ENCODE measurements around the gene HIGD2B.
"Not testable (repeated sequence)": the region's sequence is repeated elsewhere in the genome, so short reads cannot be mapped to it uniquely, and the experiment has no call there.

The HIGD2B gene, protein sequence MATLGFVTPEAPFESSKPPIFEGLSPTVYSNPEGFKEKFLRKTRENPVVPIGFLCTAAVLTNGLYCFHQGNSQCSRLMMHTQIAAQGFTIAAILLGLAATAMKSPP

DNA sequence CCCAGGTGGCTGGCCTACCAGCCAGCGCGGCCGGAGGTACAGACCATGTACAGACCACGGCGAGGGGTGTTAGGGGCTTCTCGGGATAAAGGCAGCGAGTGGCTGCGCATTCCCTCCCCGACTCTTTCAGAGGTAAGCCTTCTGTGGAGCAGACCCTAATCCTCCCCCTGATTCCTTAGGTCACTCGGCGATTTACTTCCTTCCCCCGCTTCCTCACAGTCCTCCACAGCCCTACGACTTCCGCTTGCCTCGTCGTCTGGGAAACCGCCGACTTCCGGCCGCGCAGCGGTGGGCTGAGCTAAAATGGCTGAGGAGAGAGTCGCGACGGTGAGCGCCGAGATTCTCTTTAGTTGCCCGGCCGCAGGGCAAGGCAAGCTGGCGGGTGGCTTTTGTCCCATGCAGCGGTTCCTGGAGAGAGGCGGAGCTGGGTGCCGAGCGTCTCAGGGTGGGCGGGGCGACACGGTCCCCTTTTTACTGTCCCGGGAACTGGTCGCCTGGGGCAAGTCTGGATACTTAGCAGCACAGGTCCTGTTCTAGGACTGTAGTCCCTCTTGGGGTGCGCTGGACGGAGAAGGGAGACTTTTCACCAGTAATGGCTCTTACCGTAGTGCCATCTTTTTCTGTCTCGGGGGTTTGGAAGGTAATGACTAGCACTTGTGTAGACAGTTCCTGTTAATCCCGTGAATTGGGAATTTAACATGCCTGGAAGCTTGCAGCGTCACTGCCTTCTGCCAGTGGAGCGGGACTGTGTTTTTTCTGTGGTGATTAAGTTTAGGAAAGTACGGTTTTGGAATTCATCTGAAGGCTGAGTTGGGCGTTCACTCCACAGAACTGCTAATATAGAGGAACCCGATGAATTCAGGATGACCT lies at the start of gene HIGD2B, which contains the start of gene BBS4:
Gene HIGD2B, minus strand, starts transcription at position 258 of the 870 bp plus-strand sequence. CDS start 9,808 bp downstream, outside the sequence.
Gene BBS4, plus strand, starts transcription at position 283 of the 870 bp plus-strand sequence. Its CDS starts 21 bp downstream, at position 304.
- peak; percentile 76 to 82 for DNase-seq

DNA sequence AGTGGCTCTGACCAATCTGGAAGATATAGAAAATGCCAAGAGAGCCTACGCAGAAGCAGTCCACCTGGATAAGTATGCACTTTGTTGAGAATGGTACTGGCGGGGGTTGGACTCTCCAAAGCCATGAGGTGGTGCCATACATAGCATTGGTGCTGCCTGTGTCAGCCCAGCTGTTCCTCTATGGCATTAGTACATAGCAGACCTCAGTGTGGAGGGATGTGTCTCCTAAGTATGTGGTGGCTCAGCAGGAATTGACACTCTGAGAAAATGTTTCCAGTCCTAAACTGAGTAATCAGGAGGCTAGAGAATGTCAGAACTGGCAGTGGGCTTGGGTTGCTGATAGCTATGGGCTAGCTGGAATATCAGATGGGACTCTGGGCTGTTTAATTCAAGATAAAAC lies 49.1 kb upstream of the HIGD2B start:
- DNase-seq = no peak

DNA sequence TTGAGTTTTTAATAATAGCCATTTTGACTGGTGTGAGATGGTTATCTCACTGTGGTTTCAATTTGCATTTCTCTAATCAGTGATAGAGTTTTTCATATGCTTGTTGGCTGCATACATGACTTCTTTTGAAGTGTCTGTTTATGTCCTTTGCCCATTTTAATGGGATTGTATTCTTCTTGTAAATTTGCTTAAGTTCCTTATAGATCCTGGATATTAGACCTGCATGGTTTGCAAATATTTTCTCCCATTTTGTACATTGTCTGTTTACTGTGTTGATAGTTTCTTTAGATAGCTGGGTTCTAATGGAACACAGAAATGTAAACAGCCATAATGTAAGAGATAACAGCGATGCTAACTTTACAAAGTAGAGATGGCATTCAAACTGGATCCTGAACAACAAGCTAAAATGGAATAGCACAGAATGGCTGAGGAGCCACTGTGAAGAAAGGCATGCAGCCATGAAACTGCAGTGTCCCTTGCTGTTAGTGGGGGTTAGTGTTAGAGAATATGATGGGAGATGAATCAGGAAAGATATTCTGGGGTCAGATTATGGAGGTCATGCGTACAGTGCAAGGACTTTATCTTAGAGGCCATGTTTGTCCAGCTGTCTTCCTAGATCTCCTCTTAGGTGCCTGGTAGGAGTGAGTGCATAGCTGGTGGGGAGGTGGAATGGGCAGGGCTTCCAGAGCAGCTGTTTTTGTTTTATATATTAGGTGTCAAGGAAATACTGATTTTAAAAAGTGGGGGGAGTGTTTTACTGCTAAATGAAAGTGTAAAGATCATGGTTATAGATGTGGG lies 48.2 kb upstream of the HIGD2B start:
- DNase-seq = no peak

DNA sequence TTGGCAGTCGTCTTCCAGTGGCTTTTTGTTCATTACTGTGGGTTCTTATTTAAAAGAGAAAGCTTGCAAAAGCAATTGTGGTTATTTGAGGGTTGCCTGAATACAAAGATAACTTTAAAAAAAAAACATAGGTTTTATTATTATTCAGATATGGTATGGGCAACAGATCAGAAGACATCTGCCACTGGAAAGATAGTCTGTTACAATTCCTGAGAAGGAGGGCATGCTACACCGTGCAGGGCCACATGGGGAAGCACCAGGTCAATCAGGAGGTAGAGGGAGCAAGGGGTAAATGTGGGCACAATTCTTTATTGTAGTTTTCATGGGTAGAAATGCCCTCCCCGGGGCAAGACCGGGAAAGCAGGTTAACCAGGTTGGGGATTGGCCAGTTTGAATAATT lies 46.5 kb upstream of the HIGD2B start:
- no peak for DNase-seq

DNA sequence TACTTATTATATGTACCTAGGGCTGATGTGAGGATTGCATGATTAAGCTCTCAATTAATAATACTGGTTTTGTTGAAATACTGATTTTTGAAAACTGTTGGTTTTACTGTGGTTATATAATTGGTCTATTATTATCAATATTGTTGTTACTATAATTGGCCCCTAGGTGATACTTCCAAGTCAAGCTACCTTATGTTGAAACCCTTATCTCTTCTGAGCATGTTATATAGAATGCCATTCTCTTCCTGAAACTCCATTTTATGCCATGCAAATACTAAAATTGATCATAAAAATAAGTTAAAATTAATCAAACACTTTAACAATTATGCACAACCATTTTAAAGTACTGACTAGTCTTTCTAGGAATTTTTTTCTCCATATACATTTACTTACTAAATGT lies 46.1 kb upstream of the HIGD2B start:
- DNase-seq = no peak

DNA sequence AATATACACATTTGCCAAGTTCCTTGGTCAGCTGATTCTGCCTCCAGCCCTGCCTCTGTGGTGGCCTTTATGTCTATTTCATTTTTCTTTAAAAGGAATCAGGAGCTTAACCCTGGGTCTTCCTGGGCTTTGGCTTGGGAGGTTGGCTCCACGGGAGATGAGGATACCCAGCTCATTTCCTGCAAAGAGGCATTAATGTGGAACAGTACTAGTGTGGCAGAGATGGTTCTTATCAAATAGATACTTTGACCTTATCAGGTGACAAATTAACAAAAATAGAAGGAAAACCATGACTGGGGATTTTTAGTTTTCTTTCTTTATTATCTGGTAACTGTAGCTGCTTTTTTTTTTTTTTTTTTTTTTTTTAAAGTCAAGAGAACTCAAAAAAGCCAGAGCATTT lies 42.8 kb upstream of the HIGD2B start:
- DNase-seq = no peak

DNA sequence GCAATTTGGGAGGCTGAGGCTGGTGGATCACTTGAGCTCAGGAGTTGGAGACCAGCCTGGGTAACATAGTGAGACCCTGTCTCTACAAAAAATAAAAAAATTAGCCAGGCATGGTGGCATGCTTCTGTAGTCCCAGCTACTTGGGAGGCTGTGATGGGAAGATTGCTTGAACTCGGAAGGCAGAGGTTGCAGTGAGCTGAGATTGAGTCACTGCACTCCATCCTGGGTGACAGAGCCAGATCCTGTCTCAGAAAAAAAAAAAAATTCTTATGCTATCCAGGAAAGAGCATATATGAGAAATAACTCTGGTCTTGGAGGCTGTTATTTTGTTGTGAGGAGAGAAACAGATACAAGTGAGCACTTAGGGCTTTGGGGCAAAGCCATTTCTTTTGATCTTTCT lies 42.3 kb upstream of the HIGD2B start:
- DNase-seq = not testable (repeated sequence)

- no peak for DNase-seq
These were observed 41.2 kb upstream of the HIGD2B start for GRCh38 chr15:72727154-72727553.

DNA sequence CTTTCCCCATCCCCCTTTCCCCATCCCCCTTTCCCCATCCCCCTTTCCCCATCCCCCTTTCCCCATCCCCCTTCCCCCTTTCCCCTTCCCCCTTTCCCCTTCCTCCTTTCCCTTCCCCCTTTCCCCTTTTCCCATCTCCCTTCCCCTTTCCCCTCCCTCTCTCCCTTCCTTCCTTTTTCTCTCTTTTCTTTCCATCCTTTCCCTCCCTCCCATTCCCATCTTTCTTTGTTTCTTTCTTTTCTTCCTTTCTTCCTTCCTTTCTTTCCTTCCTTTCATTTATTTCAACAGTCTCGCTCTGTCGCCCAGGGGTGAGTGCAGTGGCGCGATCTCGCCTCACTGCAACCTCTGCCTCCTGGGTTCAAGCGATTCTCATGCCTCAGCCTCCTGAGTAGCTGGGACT lies 39.9 kb upstream of the HIGD2B start:
- DNase-seq = not testable (repeated sequence)

GRCh38 chr15:72725446-72725845 lies 39.5 kb upstream of the HIGD2B start:
- DNase-seq = no peak

- DNase-seq = no peak
These were observed 38.0 kb upstream of the HIGD2B start for GRCh38 chr15:72724028-72724427.

DNA sequence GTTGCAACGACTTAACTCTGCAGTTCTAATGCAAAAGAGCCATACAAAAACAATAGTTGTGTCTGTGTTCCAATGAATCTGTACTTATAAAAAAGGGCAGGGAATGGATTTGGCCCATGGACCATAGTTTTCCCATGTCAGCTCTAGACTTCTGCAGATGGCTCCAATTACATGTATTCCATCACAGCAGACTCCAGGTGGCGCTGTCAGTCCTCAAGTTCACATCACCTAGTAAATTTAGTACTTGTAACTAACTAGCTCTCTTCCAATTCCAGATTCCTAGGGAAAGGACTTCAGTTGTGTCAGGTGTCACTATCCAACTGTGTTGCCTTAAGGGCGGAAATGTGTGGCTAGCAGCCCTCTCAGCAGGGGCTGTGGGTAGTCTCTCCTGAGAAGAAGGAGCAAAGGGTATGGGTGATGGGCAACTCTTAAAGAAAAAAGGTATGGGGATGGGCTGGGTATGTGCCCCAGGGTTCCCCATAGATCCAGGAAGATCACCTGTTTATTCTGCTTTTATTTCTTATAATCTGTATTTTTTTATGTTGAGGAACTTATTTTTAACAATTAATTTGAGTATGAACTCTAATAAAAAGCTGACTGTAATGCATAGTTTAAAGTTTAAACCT lies 36.2 kb upstream of the HIGD2B start:
- DNase-seq = peak; percentile 63

DNA sequence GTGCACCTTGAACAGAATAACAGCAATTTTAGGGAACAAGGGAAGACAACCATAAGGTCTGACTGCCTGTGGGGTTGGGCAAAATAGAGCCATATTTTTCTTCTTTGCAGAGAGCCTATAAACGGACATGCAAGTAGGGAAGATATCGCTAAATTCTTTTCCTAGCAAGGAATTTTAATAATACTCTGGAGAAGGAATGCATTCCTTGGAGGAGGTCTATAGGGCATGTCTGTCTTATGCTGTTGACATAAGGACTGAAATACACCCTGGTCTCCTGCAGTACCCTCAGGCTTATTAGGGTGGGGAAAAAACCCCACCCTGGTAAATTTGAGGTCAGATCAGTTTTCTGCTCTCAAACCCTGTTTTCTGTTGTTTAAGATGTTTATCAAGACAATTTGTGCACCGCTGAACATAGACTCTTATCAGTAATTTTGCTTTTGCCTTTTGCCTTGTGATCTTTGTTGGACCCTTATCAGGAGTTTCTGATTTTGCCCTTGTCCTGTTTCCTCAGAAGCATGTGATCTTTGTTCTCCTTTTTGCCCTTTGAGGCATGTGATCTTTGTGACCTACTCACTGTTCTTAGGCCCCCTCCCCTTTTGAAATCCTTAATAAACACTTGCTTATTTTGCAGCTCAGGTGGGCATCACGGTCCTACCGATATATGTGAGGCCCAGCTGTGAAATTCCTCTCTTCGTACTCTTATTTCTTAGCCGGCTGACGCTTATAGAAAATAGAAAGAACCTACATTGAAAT lies 22.7 kb upstream of the HIGD2B start:
- DNase-seq = not testable (repeated sequence)

GRCh38 chr15:72706266-72706665 lies 20.3 kb upstream of the HIGD2B start:
- no peak for DNase-seq

- DNase-seq = no peak
These were observed 14.1 kb upstream of the HIGD2B start for GRCh38 chr15:72700076-72700475.

- no peak for DNase-seq
These were observed 13.0 kb upstream of the HIGD2B start for GRCh38 chr15:72698938-72699337.

DNA sequence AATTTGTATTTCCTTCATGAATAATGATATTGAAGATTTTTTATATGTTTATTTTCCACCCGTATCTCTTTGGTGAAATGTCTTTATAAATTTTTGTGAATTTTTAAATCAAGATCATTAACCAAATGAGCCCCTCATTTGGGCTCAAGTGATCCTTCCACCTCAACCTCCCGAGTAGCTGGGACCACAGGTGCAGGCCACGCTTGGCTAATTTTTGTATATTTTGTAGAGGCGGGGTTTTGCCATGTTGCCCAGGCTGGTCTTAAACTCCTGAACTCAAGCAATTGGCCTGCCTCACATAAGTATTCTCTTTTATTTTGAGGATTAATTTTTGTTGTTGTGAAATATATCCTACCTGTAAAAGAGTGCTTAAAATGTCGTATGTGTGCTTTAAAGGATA lies 5.0 kb upstream of the HIGD2B start:
- DNase-seq = no peak

- DNase-seq = no peak
These were observed 2.7 kb upstream of the HIGD2B start for GRCh38 chr15:72688697-72689096.

DNA sequence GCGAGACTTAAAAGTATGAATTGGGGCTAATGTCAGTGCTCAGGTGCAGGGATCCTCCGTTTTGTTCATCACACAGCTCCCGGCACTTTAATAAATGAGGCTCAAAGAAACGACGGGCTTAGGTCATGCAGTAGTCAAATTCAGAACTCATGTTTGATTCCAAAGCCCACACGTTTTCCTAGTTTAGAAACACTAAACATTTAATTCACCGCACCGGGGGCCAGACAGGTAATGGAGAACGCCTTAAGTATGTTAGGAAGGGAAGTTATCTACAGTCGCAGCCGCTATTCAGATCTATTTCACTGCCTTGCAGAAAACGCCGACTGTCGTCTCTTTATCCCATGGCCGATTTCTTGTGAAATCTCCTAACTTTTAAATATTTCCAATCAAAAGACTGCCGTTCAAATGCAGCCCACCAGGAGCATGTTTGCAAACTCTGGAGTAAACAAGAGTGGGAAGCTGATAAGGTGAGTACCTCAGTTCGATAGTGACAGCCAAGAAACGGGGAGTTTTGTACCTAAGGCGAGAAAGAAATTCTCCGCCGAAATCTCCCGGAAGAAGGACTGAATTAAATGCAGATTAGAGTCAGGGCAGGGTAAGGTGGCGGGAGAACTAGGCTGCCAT lies 569 bp downstream of the HIGD2B start:
- no peak for DNase-seq

DNA sequence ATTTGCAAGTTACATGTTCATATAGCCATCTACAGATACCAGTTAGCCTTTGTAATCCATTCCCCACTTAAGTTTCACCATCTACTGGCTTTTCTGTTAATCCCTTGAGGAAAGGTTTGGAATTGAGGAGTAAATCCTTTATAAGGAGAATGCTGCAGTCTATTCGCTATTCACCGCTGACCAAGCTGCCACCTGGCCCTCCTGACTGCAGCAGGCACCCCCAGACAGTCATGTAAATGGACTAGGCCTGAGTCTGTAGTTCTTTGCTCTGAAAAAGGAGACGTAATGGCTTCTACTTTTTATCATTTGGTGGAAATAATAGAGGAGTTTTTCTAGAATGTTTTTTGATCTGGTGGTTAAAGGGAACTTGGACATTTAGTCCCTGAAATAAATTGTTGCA lies 3.2 kb downstream of the HIGD2B start:
- DNase-seq = no peak

DNA sequence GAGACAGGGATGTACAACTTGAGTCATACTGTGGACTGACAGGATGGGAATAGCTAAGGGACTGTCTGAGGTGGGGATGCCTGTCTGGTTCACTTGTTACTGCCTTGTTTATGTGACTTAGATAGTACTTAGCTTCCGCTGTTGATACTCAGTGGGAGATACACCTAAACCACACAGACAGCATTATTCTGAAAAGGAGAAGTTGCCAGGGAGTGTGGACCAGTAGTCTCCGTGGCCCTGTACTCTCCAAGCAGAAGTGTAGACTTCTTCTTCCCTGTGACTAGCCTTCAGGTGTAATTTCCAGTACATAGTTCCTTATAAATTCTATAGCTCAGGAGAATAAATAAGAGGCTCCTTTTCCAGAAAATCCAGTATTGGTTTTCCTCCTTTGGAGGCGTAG lies 5.1 kb downstream of the HIGD2B start:
- no peak for DNase-seq

DNA sequence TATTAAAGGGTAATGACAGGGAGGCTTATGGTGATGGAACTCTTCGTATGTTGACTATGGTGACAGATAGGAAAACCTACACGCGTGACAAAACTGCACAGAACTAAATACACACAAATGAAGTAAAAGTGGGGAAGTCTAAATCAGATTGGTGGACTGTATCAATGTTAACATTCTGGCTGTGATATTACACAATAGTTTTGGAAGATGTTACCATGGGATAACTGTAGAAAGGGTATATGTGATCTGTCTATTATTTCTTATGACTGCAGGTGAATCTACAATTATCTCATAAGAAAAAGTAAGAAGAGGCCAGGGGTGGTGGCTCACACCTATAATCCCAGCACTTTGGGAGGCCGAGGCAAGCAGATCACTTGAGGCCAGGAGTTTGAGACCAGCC lies 9.1 kb downstream of the HIGD2B start:
- no peak for DNase-seq

All from stimulated activated CD4-positive, alpha-beta T cell treated with anti-CD3 and anti-CD28 coated beads, Interleukin-2, amount 100 ng/mL, for 48 hours (primary cell).